Stromal cell of bone marrow (primary cell): ENCODE results near the gene ATG4D.

Experiments
- DNase-seq: peaks from one replicate; pipeline ENCODE4 v3.0.0-alpha.2; 2012; ENCODE audit warnings: low read depth

Gene ATG4D

GRCh38 chr19:10543420-10544241 lies at the start of gene ATG4D:
ATG4D (plus strand) TSS chr19:10543904; CDS start chr19:10544091, 187 bp downstream.
- DNase-seq: peak; percentile 39

GRCh38 chr19:10497371-10497770 lies 46.3 kb upstream of the ATG4D start:
- no peak for DNase-seq

- DNase-seq: no peak
Observed at GRCh38 chr19:10499550-10500246, 44.0 kb upstream of the ATG4D start.

- no peak for DNase-seq
Observed at GRCh38 chr19:10500247-10500592, 43.5 kb upstream of the ATG4D start.

GRCh38 chr19:10501971-10502523 lies 41.7 kb upstream of the ATG4D start:
- DNase-seq: no peak

GRCh38 chr19:10502524-10503001 lies 41.1 kb upstream of the ATG4D start:
- DNase-seq: peak; percentile 77

GRCh38 chr19:10503002-10503789 lies 40.5 kb upstream of the ATG4D start, which contains the start of gene KEAP1:
KEAP1 (minus strand) TSS chr19:10503356; CDS start chr19:10500033, 3,323 bp downstream.
- no peak for DNase-seq

- no peak for DNase-seq
Observed at GRCh38 chr19:10505583-10506229, 38.0 kb upstream of the ATG4D start.

GRCh38 chr19:10508036-10508435 lies 35.7 kb upstream of the ATG4D start:
- no peak for DNase-seq

GRCh38 chr19:10508707-10509106 lies 35.0 kb upstream of the ATG4D start:
- no peak for DNase-seq

GRCh38 chr19:10510301-10510802 lies 33.4 kb upstream of the ATG4D start:
- DNase-seq: no peak

GRCh38 chr19:10513223-10513622 lies 30.5 kb upstream of the ATG4D start:
- DNase-seq: no peak

- DNase-seq: no peak
Observed at GRCh38 chr19:10514211-10515145, 29.2 kb upstream of the ATG4D start.

- no peak for DNase-seq
Observed at GRCh38 chr19:10516064-10516385, 27.7 kb upstream of the ATG4D start.

- no peak for DNase-seq
Observed at GRCh38 chr19:10516671-10517286, 26.9 kb upstream of the ATG4D start.

GRCh38 chr19:10517361-10517759 lies 26.3 kb upstream of the ATG4D start, which contains the start of gene S1PR5:
S1PR5 (minus strand) TSS chr19:10517447; CDS start chr19:10515011, 2,436 bp downstream.
- no peak for DNase-seq

- DNase-seq: no peak
Observed at GRCh38 chr19:10517760-10518443, 25.8 kb upstream of the ATG4D start.

GRCh38 chr19:10518444-10519361 lies 25.0 kb upstream of the ATG4D start:
- no peak for DNase-seq
